WTC11 (cell line): Measurements from ENCODE around the gene MGST3.

Experiments
- AR ChIP-seq: fragments of 250-450 bp; sonication (Bioruptor Pico); IDR thresholded peaks from 2 replicates; pipeline ENCODE4 v1.9.0; 2021; ENCODE audit warnings: mild to moderate bottlenecking
- ATF2 ChIP-seq: sonication (generic); formaldehyde crosslinking; IDR thresholded peaks from 2 replicates; pipeline ENCODE4 v1.8.1; 2022; ENCODE audit warnings: low read depth, missing genetic modification reagents, borderline replicate concordance
- CTCF ChIP-seq: fragments of 200-600 bp; IDR thresholded peaks from 2 replicates; pipeline ENCODE4 v1.8.0; 2022; ENCODE audit warnings: antibody characterized with exemption
- E2F5 ChIP-seq: sonication (generic); formaldehyde crosslinking; IDR thresholded peaks from 2 replicates; pipeline ENCODE4 v1.8.1; 2022; ENCODE audit warnings: mild to moderate bottlenecking, moderate library complexity, missing genetic modification reagents
- ETV6 ChIP-seq: sonication (generic); formaldehyde crosslinking; IDR thresholded peaks from 2 replicates; pipeline ENCODE4 v1.8.1; 2022; ENCODE audit warnings: mild to moderate bottlenecking, missing genetic modification reagents
- KAT7 ChIP-seq: sonication (generic); formaldehyde crosslinking; IDR thresholded peaks from 2 replicates; pipeline ENCODE4 v1.8.1; 2023; ENCODE audit warnings: missing genetic modification reagents, mild to moderate bottlenecking, borderline replicate concordance
- NFE2L1 ChIP-seq: sonication (generic); formaldehyde crosslinking; IDR thresholded peaks from 2 replicates; pipeline ENCODE4 v1.8.1; 2023; ENCODE audit warnings: missing genetic modification reagents
- NR3C1 ChIP-seq: sonication (generic); formaldehyde crosslinking; conservative IDR thresholded peaks from 2 replicates; pipeline ENCODE4 v1.8.1; 2023; ENCODE audit warnings: low read depth, mild to moderate bottlenecking, missing genetic modification reagents
- OVOL2 ChIP-seq: fragments of 250-450 bp; sonication (Bioruptor Pico); IDR thresholded peaks from 2 replicates; pipeline ENCODE4 v1.9.0; 2021; ENCODE audit warnings: mild to moderate bottlenecking, borderline replicate concordance
- PRDM15 ChIP-seq: sonication (generic); formaldehyde crosslinking; IDR thresholded peaks from 2 replicates; pipeline ENCODE4 v1.8.0; 2022; ENCODE audit warnings: missing genetic modification reagents
- RORB ChIP-seq: fragments of 250-450 bp; sonication (Bioruptor Pico); IDR thresholded peaks from 2 replicates; pipeline ENCODE4 v1.9.0; 2021; ENCODE audit warnings: mild to moderate bottlenecking
- SP1 ChIP-seq: sonication (generic); formaldehyde crosslinking; conservative IDR thresholded peaks from 2 replicates; pipeline ENCODE4 v1.8.1; 2022; ENCODE audit warnings: missing genetic modification reagents
- TEAD4 ChIP-seq: sonication (generic); formaldehyde crosslinking; IDR thresholded peaks from 2 replicates; pipeline ENCODE4 v1.8.0; 2022; ENCODE audit warnings: mild to moderate bottlenecking, missing genetic modification reagents
- ZBTB43 ChIP-seq: sonication (generic); formaldehyde crosslinking; IDR thresholded peaks from 2 replicates; pipeline ENCODE4 v1.8.1; 2023; ENCODE audit warnings: mild to moderate bottlenecking, missing genetic modification reagents

GRCh38 chr1:165586398-165586797, 44.6 kb upstream of the MGST3 start:
- TF ChIP-seq ATF2 (CRISPR knock-in tag) (no peak), CTCF (no peak), RORB (no peak), NR3C1 (CRISPR knock-in tag) (no peak), OVOL2 (CRISPR knock-in tag) (no peak), TEAD4 (CRISPR knock-in tag) (no peak), NFE2L1 (CRISPR knock-in tag) (no peak), PRDM15 (CRISPR knock-in tag) (no peak), AR (CRISPR knock-in tag) (no peak), KAT7 (CRISPR knock-in tag) (no peak), ZBTB43 (CRISPR knock-in tag) (no peak), ETV6 (no peak), SP1 (CRISPR knock-in tag) (no peak), E2F5 (CRISPR knock-in tag) (no peak)
